ENCODE data around the gene SDCCAG8. TPM values are rescaled to one million over a fixed set of nuclear protein-coding genes. Genes with fewer than 3 reads are reported as not detected.

The SDCCAG8 gene
- total RNA-seq, 1 experiment from 2014 or later: 10.0 TPM

GRCh38 chr1:243394066-243394465 lies 138.2 kb downstream of the SDCCAG8 start:
- H3K4me2 ChIP-seq (ENCODE audit: insufficient read depth, insufficient read length, low read length): no peak overlapping the region
- no peak overlapping the region for H3T11ph ChIP-seq (ENCODE audit: low read length)
- H4K91ac ChIP-seq (ENCODE audit: insufficient read length, low read depth, low read length): no peak overlapping the region
- no peaks in the 10 kb centered on the region for H3K23me2 ChIP-seq (ENCODE audit: insufficient read length, low read depth, low read length, poor library complexity, severe bottlenecking)
- H3K79me1 ChIP-seq (ENCODE audit: insufficient read depth, low read depth, low read length, poor library complexity, severe bottlenecking): no peaks in the 10 kb centered on the region
- no peaks in the 10 kb centered on the region for H3K9me3 Mint-ChIP-seq
- TF ChIP-seq, protein P1, sequence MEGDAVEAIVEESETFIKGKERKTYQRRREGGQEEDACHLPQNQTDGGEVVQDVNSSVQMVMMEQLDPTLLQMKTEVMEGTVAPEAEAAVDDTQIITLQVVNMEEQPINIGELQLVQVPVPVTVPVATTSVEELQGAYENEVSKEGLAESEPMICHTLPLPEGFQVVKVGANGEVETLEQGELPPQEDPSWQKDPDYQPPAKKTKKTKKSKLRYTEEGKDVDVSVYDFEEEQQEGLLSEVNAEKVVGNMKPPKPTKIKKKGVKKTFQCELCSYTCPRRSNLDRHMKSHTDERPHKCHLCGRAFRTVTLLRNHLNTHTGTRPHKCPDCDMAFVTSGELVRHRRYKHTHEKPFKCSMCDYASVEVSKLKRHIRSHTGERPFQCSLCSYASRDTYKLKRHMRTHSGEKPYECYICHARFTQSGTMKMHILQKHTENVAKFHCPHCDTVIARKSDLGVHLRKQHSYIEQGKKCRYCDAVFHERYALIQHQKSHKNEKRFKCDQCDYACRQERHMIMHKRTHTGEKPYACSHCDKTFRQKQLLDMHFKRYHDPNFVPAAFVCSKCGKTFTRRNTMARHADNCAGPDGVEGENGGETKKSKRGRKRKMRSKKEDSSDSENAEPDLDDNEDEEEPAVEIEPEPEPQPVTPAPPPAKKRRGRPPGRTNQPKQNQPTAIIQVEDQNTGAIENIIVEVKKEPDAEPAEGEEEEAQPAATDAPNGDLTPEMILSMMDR (conservative IDR thresholded peaks at IDR 0.05): no peak
- no peaks in the 10 kb centered on the region for H3K79me2 ChIP-seq (ENCODE audit: insufficient read depth, low read length)
- H3K27me3 ChIP-seq (ENCODE audit: insufficient read depth, low read length): no peaks in the 10 kb centered on the region
- H2BK12ac ChIP-seq (ENCODE audit: insufficient read length, low read depth, low read length): no peak overlapping the region
- H3K18ac ChIP-seq (ENCODE audit: insufficient read length, low read depth, low read length): no peak overlapping the region
- no peak overlapping the region for H3K4me3 Mint-ChIP-seq
- H2BK20ac ChIP-seq (ENCODE audit: low read depth, low read length, poor library complexity, severe bottlenecking): no peak overlapping the region
- peaks cover 16 to 22% of the 10 kb centered on the region in 2 experiments for H3K4me1 Mint-ChIP-seq
- H4K8ac ChIP-seq (replicated peaks; ENCODE audit: insufficient read length, low read depth, low read length): no peak overlapping the region
- no peak overlapping the region for H3K27ac ChIP-seq (ENCODE audit: insufficient read length, low read depth, low read length)
- H3K9ac ChIP-seq (ENCODE audit: extremely low read depth, insufficient read length, low read length): no peak overlapping the region
- no peaks in the 10 kb centered on the region for H4K20me1 ChIP-seq (ENCODE audit: control insufficient read depth, insufficient read depth, insufficient read length)
- H2AK5ac ChIP-seq (ENCODE audit: insufficient read length, low read length): no peak overlapping the region
- H3K4ac ChIP-seq (ENCODE audit: low read depth, low read length): no peak overlapping the region
- WGBS (ENCODE audit: extremely low coverage, insufficient read length, low lambda C conversion rate): 100% methylated on average over 3 of the region's 4 CpGs
- no peak for DNase-seq
- H2BK5ac ChIP-seq (ENCODE audit: insufficient read length, low read length): no peak overlapping the region
- no peaks in the 10 kb centered on the region for H3K36me3 Mint-ChIP-seq (ENCODE audit: insufficient read depth in 1 of 3, low read depth in 3 of 3)
- H3K27me3 Mint-ChIP-seq (ENCODE audit: low read depth): no peaks in the 10 kb centered on the region
- H3K14ac ChIP-seq (ENCODE audit: insufficient read depth, low read length): no peak overlapping the region
- H3K27ac Mint-ChIP-seq: no peak overlapping the region
- H4K5ac ChIP-seq (ENCODE audit: insufficient read length, low read depth, low read length): no peak overlapping the region
- no peak overlapping the region for H3K56ac ChIP-seq (ENCODE audit: insufficient read length, low read depth, low read length)
- no peak overlapping the region for H3K23ac ChIP-seq (ENCODE audit: insufficient read length, low read depth, low read length)
- no peaks in the 10 kb centered on the region for H3K9me3 ChIP-seq (ENCODE audit: control insufficient read depth, low read depth, low read length)
- peaks cover 3% of the 10 kb centered on the region; the same call in 1 of the 2 replicates for H3K4me1 ChIP-seq (ENCODE audit: insufficient read depth, low read length)
- H2AFZ ChIP-seq (ENCODE audit: low read length): no peak overlapping the region
- no peak overlapping the region for H2BK120ac ChIP-seq (ENCODE audit: low read depth, low read length, poor library complexity, severe bottlenecking)
- no peak overlapping the region for H2BK15ac ChIP-seq (ENCODE audit: low read depth, low read length)
